ENCODE measurements around the gene LEMD3.

DNA sequence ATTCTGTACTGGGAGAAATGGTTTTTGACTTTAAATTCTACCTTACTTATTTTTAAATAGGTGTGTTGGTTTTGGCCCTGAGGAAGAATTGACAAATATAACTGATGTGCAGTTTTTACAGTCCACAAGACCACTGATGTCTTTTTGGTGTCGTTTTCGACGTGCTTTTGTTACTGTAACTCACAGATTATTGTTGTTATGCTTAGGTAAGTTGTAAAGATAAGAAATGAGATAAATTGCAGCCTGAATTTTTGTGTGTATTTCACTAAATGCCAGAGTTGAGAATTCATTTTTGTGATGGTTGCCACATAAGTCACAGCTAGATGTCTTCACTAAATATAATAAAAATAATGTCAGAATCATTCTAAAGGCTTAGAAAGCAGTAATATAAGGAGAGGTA is 69.2 kb downstream of the LEMD3 start:
- TF ChIP-seq, protein P1, sequence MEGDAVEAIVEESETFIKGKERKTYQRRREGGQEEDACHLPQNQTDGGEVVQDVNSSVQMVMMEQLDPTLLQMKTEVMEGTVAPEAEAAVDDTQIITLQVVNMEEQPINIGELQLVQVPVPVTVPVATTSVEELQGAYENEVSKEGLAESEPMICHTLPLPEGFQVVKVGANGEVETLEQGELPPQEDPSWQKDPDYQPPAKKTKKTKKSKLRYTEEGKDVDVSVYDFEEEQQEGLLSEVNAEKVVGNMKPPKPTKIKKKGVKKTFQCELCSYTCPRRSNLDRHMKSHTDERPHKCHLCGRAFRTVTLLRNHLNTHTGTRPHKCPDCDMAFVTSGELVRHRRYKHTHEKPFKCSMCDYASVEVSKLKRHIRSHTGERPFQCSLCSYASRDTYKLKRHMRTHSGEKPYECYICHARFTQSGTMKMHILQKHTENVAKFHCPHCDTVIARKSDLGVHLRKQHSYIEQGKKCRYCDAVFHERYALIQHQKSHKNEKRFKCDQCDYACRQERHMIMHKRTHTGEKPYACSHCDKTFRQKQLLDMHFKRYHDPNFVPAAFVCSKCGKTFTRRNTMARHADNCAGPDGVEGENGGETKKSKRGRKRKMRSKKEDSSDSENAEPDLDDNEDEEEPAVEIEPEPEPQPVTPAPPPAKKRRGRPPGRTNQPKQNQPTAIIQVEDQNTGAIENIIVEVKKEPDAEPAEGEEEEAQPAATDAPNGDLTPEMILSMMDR (IDR thresholded peaks at IDR 0.05; ENCODE audit: borderline replicate concordance, extremely low read depth, low read length, poor library complexity, severe bottlenecking): no peak
- no peak for TF ChIP-seq EZH2 (IDR thresholded peaks at IDR 0.05; ENCODE audit: borderline replicate concordance, low read depth, low read length, severe bottlenecking)

Measured in DND-41 (cell line).